CD4-positive, alpha-beta memory T cell (primary cell): ENCODE measurements around the gene UTS2B. TPM values are rescaled to one million over a fixed set of nuclear protein-coding genes. Genes with fewer than 3 reads are reported as not detected.

Experiments
- CTCF ChIA-PET: fragments of 350-600 bp; sonication (Branson Sonifier 250); formaldehyde crosslinking; loops from one replicate; lab custom pipeline; 2021; ENCODE audit warnings: inconsistent platforms; ENCODE audit not compliant: partially characterized antibody; lab: Charles Lee
- POLR2A ChIA-PET: fragments of 350-600 bp; sonication (Branson Sonifier 250); formaldehyde crosslinking; loops from one replicate; lab custom pipeline; 2021; ENCODE audit not compliant: partially characterized antibody; lab: Charles Lee
- DNase-seq, 5 donors: peaks; one replicate each; pipeline versions ENCODE4 v3.0.0 to v3.0.0-alpha.2; 2020 to 2022; ENCODE audit warnings: mixed read lengths in 1 of 5
- H3K27ac ChIP-seq: one replicate; pipeline ENCODE4 v1.7.0; 2013; ENCODE audit warnings: low read depth, low read length
- H3K27me3 ChIP-seq: 2 replicates; pipeline ENCODE4 v1.7.0; 2013; ENCODE audit warnings: mild to moderate bottlenecking, low read length, moderate library complexity; ENCODE audit not compliant: insufficient read depth
- H3K36me3 ChIP-seq: 2 replicates; pipeline ENCODE4 v1.7.0; 2013; ENCODE audit warnings: mild to moderate bottlenecking, low read length, moderate library complexity; ENCODE audit not compliant: insufficient read depth
- H3K4me1 ChIP-seq: 2 replicates; pipeline ENCODE4 v1.7.0; 2013; ENCODE audit warnings: mild to moderate bottlenecking, low read length, moderate library complexity; ENCODE audit not compliant: insufficient read depth
- H3K4me3 ChIP-seq, 2 donors: one replicate each; pipeline ENCODE4 v1.7.0; 2013; ENCODE audit warnings: low read length in 2 of 2, mild to moderate bottlenecking in 1 of 2
- H3K9me3 ChIP-seq, 2 donors: one replicate each; pipeline ENCODE4 v1.7.0; 2013; ENCODE audit warnings: low read length in 2 of 2, control low read depth in 1 of 2; ENCODE audit not compliant: control insufficient read depth in 1 of 2
- H3K27ac Mint-ChIP-seq, 7 donors: one replicate each; pipeline ENCODE4 v1.8.0; 2020 to 2021; ENCODE audit warnings: mixed read lengths in 7 of 7, mild to moderate bottlenecking in 6 of 7, inconsistent platforms in 3 of 7, moderate library complexity in 3 of 7
- H3K27me3 Mint-ChIP-seq, 2 donors: one replicate each; pipeline ENCODE4 v1.8.0; 2020 to 2021; ENCODE audit warnings: mixed read lengths in 2 of 2
- H3K36me3 Mint-ChIP-seq, 2 donors: one replicate each; pipeline ENCODE4 v1.8.0; 2020 to 2021; ENCODE audit warnings: mixed read lengths in 2 of 2, inconsistent platforms in 1 of 2, mild to moderate bottlenecking in 1 of 2
- H3K4me1 Mint-ChIP-seq, 4 donors: one replicate each; pipeline ENCODE4 v1.8.0; 2020 to 2021; ENCODE audit warnings: mixed read lengths in 4 of 4, mild to moderate bottlenecking in 1 of 4
- H3K4me3 Mint-ChIP-seq, 8 donors: one replicate each; pipeline ENCODE4 v1.8.0; 2020 to 2021; ENCODE audit warnings: mixed read lengths in 8 of 8, mild to moderate bottlenecking in 7 of 8, moderate library complexity in 6 of 8, inconsistent platforms in 3 of 8
- H3K9me3 Mint-ChIP-seq, 8 donors: one replicate each; pipeline ENCODE4 v1.8.0; 2020 to 2021; ENCODE audit warnings: mixed read lengths in 8 of 8, mild to moderate bottlenecking in 5 of 8, inconsistent platforms in 3 of 8, moderate library complexity in 1 of 8
- intact Hi-C: fragments of 100-400 bp; cut with micrococcal nuclease; formaldehyde crosslinking; loops from one replicate; pipeline ENCODE4 v1.15.1; 2023
- polyA plus RNA-seq, 2 donors: library from polyadenylated mRNA; unstranded; fragments of 300-500 nt; fragmentation: Illumina TruSeq; gene quantifications; one replicate each; pipeline ENCODE4 v1.2.3, GENCODE V29; 2021
- total RNA-seq, 2 experiments: library from RNA; stranded (reverse); gene quantifications; one replicate each; pipeline ENCODE4 v1.2.3, GENCODE V29; 2021

UTS2B gene
- total and polyA plus RNA-seq, 4 experiments from 2014 or later = not detected

DNA sequence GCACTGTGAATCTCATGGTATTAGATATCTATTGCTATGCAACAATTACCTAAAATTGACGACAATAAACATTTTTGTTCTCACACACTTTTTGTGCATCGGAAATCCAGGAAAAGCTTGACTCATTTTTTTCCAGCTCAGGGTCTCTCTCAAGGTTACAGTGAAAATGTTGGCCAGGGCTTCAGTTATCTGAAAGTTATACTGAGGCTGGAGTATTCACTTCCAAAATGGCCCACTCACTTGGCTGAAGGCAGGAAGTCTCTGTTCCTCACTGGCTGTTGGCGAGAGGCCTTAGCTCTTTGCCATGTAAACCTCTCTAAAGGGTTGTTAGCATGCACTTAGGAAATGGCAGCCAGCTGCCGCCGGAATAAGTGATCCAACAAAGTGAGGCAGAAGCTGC lies 89.8 kb downstream of the UTS2B start:
- intact Hi-C loops = no loop called here
- CTCF ChIA-PET = interaction anchor here (1.3 kb wide), 1 partner anchor 21 kb away, joined by 3 read pairs; no protein-coding TSS in a partner anchor
- POLR2A ChIA-PET = no interaction called here
- Histone ChIP-seq H3K4me3 (no peak overlapping the region), H3K36me3 (no peaks in the 10 kb centered on the region), H3K9me3 (no peaks in the 10 kb centered on the region), H3K27ac (no peak overlapping the region), H3K4me1 (no peaks in the 10 kb centered on the region), H3K27me3 (no peaks in the 10 kb centered on the region)
- Mint-ChIP-seq H3K36me3 (no peaks in the 10 kb centered on the region), H3K27me3 (no peaks in the 10 kb centered on the region), H3K4me3 (no peak overlapping the region), H3K9me3 (peaks cover 0 to 4% (median 0%) of the 10 kb centered on the region in 8 donors), H3K4me1 (peaks cover 0 to 5% (median 4%) of the 10 kb centered on the region in 4 donors), H3K27ac (no peak overlapping the region)
- no peak for DNase-seq

DNA sequence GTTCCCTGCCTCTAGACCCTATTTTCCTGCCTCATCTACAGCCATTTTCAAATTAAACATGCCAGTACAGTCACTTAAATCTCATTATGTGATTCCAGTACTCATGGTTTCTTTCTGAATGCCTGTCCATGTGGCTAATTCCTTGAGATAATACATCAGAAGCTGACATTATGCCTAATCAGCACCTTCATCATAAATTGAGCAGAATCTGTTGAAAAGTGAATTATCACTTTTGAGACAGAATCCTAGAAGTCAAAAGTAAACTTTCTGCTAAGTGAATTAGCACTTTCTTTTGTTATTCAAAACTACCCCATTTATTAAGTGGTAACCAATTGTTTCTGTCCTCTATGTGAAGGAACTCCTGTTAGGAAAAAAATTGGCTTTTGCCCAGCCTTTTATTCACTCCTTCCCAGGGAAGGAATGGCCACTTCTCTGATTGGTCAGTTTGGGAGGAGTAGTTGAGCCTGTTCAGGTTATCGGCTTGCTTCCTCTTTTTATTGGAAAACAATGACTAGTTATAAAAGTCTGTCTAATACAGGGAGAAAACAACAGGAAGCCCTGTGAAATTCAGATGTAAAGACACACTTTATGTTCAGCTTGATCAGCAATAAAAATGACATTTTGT lies 90.8 kb downstream of the UTS2B start:
- no peaks in the 10 kb centered on the region for H3K9me3 Mint-ChIP-seq
- H3K36me3 ChIP-seq = no peaks in the 10 kb centered on the region
- H3K4me1 ChIP-seq = no peaks in the 10 kb centered on the region
- no peak overlapping the region for H3K4me3 ChIP-seq
- peaks cover 0 to 5% (median 0%) of the 10 kb centered on the region in 4 donors for H3K4me1 Mint-ChIP-seq
- intact Hi-C loops = no loop called here
- no peak overlapping the region for H3K27ac Mint-ChIP-seq
- DNase-seq = no peak
- H3K36me3 Mint-ChIP-seq = no peaks in the 10 kb centered on the region
- ChIA-PET POLR2A (no interaction called here), CTCF (no interaction called here)
- no peak overlapping the region for H3K4me3 Mint-ChIP-seq
- no peaks in the 10 kb centered on the region for H3K27me3 Mint-ChIP-seq
- H3K27me3 ChIP-seq = no peaks in the 10 kb centered on the region
- no peak overlapping the region for H3K27ac ChIP-seq
- H3K9me3 ChIP-seq = no peaks in the 10 kb centered on the region

DNA sequence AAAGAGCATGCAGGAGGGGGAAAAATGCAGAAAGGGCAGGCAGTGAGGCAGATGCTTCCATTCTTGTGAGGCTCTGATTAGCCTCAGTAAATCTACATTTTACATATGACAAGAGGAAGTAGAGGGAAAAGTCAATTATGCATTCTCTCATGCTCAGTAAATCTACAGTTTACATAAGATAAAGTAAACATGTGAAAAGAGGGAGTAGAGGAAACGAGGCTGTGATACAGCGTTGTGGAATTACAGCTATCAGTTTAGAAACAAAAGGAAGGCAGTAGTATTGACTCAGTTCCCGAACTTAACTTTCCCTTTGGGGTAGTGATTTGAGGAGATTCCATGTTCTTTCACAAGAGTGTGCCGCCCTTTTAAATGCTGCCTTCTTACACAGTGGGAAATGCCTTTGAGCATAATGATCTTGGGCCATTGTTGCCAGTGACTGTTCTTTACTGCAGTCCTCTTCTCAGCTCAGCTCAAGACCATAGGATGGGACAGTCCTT lies 92.0 kb downstream of the UTS2B start:
- Histone ChIP-seq H3K4me1 (no peaks in the 10 kb centered on the region), H3K4me3 (no peak overlapping the region), H3K9me3 (no peaks in the 10 kb centered on the region), H3K27me3 (no peaks in the 10 kb centered on the region), H3K27ac (no peak overlapping the region), H3K36me3 (no peaks in the 10 kb centered on the region)
- DNase-seq = no peak
- H3K36me3 Mint-ChIP-seq = no peaks in the 10 kb centered on the region
- CTCF ChIA-PET = no interaction called here
- H3K9me3 Mint-ChIP-seq = no peaks in the 10 kb centered on the region
- H3K4me1 Mint-ChIP-seq = peaks cover 0 to 5% (median 0%) of the 10 kb centered on the region in 4 donors
- POLR2A ChIA-PET = no interaction called here
- H3K4me3 Mint-ChIP-seq = no peak overlapping the region
- intact Hi-C loops = no loop called here
- H3K27ac Mint-ChIP-seq = no peak overlapping the region
- no peaks in the 10 kb centered on the region for H3K27me3 Mint-ChIP-seq

DNA sequence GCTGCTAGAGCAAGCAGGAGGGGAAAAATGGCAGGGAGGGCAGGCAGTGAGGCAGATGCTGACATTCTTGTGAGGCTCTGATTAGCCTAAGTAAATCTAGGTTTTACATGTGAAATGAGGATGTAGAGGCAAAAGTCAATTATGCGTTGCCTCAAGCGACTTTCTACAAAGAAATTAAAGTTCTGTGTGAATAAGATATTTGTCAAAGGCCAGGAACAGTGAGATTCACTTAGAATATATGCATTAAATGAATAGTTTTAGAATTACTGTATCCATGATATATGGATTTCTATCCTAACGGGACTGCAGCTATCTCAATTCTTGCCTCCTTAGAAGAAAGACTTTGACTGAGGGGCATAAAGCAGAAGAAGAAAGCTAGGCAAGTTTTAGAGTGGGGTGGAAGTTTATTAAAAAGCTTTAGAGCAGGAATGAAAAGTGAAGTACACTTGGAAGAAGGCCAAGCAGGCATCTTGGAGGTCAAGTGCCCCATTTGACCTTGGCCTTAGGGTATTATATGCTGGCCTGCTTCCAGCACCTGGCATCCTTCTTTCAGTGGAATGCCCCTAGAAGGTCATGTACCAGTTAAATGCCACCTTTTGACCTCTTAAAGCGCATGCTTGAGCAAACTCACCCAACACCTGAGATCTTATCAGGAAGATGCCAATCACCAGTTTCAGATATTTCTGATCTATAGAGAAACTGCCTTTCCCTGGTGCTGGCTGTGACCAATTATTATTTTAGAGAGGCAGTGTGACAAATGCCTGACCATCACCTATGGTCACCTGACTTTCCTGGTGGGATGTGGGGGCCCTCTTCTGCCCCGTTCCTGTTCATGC lies 93.1 kb downstream of the UTS2B start:
- intact Hi-C loops = no loop called here
- H3K27me3 ChIP-seq = no peaks in the 10 kb centered on the region
- H3K27ac Mint-ChIP-seq = no peak overlapping the region
- DNase-seq = no peak
- H3K9me3 Mint-ChIP-seq = no peaks in the 10 kb centered on the region
- H3K4me1 Mint-ChIP-seq = peaks cover 0 to 5% (median 0%) of the 10 kb centered on the region in 4 donors
- ChIA-PET POLR2A (no interaction called here), CTCF (no interaction called here)
- H3K4me3 Mint-ChIP-seq = no peak overlapping the region
- H3K27ac ChIP-seq = no peak overlapping the region
- no peaks in the 10 kb centered on the region for H3K9me3 ChIP-seq
- no peaks in the 10 kb centered on the region for H3K36me3 Mint-ChIP-seq
- H3K36me3 ChIP-seq = no peaks in the 10 kb centered on the region
- no peaks in the 10 kb centered on the region for H3K27me3 Mint-ChIP-seq
- H3K4me3 ChIP-seq = no peak overlapping the region
- H3K4me1 ChIP-seq = no peaks in the 10 kb centered on the region

DNA sequence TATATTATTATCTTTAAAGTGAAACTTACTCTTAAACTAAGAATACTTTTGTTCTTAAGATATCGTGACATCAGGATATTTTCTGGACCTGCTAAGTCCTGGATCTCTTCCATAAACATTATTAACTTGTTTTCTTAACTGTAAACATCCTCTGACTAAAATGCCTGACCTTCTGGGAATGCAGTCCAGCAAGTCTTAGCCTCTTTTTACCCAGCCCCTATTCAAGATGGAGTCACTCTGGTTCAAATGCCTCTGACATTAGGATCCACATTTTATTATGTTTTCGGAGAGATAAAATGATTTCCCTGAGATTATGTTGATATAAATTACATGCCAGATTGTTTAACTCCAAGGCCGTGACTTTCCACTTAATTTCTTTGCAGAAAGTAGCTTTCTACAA lies 93.7 kb downstream of the UTS2B start:
- Histone ChIP-seq H3K36me3 (no peaks in the 10 kb centered on the region), H3K27ac (no peak overlapping the region), H3K9me3 (no peaks in the 10 kb centered on the region), H3K4me3 (no peak overlapping the region), H3K27me3 (no peaks in the 10 kb centered on the region), H3K4me1 (no peaks in the 10 kb centered on the region)
- H3K4me1 Mint-ChIP-seq = peaks cover 0 to 5% (median 0%) of the 10 kb centered on the region in 4 donors
- no peaks in the 10 kb centered on the region for H3K36me3 Mint-ChIP-seq
- no peak overlapping the region for H3K27ac Mint-ChIP-seq
- ChIA-PET POLR2A (no interaction called here), CTCF (no interaction called here)
- no peaks in the 10 kb centered on the region for H3K9me3 Mint-ChIP-seq
- no peak overlapping the region for H3K4me3 Mint-ChIP-seq
- no peak for DNase-seq
- intact Hi-C loops = no loop called here
- H3K27me3 Mint-ChIP-seq = no peaks in the 10 kb centered on the region

DNA sequence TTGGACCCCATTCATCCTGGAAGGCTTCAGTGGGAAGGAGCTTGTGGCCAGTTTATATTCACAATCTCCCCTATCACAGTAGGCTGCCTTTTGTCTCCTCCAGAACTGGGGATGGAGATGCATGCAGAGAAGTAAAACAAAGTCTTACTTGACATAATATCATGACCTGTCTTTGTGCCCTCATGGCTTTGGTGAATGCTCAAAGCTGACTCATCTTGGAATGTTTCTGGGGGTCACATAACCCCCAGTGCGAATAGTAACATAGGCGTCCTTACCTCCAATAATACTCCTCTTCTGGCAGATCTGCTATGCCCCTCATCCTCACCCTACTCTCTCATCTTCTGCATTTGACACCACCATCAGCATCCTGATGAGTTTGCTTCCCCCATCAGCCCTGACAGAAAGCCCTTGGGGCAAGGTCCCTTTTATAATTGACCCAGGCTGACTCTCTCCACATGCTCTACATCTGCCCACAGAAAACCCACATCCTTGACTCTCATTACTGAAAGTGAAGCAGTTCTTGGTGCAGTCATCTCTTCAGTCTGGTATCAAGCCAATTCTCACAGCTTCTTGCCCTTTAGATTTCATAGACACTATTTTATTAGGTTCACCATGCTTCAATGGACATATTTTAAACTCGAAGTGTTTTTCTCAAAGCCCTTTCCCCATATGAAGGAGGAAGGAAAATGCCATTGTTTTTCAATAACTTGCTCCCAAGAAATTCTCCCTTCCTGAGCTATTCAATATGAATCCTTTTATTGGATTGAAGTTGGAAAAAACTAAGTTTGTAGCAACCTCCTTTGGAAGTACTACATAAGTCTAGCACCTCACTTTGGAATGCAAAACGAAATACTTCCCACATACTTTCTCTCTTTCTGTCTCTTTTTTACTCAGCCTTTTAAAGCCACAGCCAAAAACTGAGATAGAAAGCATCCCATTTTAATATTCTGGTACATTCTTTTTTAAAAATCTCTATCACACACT lies 94.7 kb downstream of the UTS2B start:
- H3K27me3 ChIP-seq = no peaks in the 10 kb centered on the region
- ChIA-PET CTCF (no interaction called here), POLR2A (no interaction called here)
- no peak for DNase-seq
- no peaks in the 10 kb centered on the region for H3K9me3 Mint-ChIP-seq
- H3K27ac Mint-ChIP-seq = no peak overlapping the region
- H3K4me3 Mint-ChIP-seq = no peak overlapping the region
- peaks cover 0 to 5% (median 0%) of the 10 kb centered on the region in 4 donors for H3K4me1 Mint-ChIP-seq
- H3K36me3 Mint-ChIP-seq = no peaks in the 10 kb centered on the region
- H3K9me3 ChIP-seq = no peaks in the 10 kb centered on the region
- H3K36me3 ChIP-seq = no peaks in the 10 kb centered on the region
- intact Hi-C loops = no loop called here
- H3K27me3 Mint-ChIP-seq = no peaks in the 10 kb centered on the region
- no peaks in the 10 kb centered on the region for H3K4me1 ChIP-seq
- H3K27ac ChIP-seq = no peak overlapping the region
- no peak overlapping the region for H3K4me3 ChIP-seq

DNA sequence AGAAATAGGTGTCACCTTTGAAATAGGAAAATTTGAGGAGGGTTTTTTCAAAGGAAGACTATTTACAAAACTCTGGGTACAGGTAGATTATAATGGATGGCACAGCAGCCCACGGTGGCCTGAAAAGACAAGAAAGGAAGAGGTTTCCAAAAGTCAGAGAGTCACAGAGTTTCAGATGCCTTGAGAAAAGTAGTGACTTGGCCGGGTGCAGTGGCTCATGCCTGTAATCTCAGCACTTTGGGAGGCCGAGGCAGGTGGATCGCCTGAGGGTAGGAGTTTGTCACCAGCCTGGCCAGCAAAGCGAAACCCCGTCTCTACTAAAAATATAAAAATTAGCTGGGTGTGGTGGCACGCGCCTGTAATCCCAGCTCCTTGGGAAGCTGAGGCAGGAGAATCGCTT lies 96.1 kb downstream of the UTS2B start:
- intact Hi-C loops = no loop called here
- peaks cover 0 to 5% (median 0%) of the 10 kb centered on the region in 4 donors for H3K4me1 Mint-ChIP-seq

More for the DNA sequence above, 96.1 kb downstream of the UTS2B start:
- Mint-ChIP-seq H3K4me3 (no peak overlapping the region), H3K36me3 (no peaks in the 10 kb centered on the region), H3K9me3 (no peaks in the 10 kb centered on the region), H3K27me3 (no peaks in the 10 kb centered on the region), H3K27ac (no peak overlapping the region)
- Histone ChIP-seq H3K4me3 (no peak overlapping the region), H3K36me3 (no peaks in the 10 kb centered on the region), H3K27me3 (no peaks in the 10 kb centered on the region), H3K4me1 (no peaks in the 10 kb centered on the region), H3K27ac (no peak overlapping the region), H3K9me3 (no peaks in the 10 kb centered on the region)
- DNase-seq = no peak
- POLR2A ChIA-PET = no interaction called here
- CTCF ChIA-PET = no interaction called here
